GM21390 (cell line): ENCODE data around the gene MAGI2.

Experiments used
- ATAC-seq: cut with Tn5 transposase; IDR thresholded peaks from one replicate; pipeline ENCODE4 v1.9.1; 2021; ENCODE audit not compliant: unreplicated experiment

The MAGI2 gene

DNA sequence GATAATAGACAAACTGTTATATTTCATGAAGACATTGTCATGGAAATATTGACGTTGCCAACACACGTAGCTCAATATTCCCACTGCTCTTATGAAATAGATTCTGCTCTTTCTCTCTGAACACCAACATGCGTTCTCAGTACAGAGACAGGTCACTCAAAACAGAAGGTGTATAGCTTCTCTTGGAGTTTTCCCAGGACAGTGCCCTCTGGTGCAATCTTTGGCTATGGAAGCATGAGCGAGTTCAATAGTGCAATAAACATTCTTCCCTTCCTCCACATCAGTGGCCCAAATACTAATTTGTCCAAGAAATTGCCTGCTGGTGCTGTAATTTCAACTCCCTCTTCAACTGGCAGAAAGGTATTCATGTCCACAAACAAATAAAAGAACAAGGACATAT lies 145.3 kb downstream of the MAGI2 start:
- no peak for ATAC-seq

GRCh38 chr7:79307376-79307775 lies 146.1 kb downstream of the MAGI2 start:
- no peak for ATAC-seq

DNA sequence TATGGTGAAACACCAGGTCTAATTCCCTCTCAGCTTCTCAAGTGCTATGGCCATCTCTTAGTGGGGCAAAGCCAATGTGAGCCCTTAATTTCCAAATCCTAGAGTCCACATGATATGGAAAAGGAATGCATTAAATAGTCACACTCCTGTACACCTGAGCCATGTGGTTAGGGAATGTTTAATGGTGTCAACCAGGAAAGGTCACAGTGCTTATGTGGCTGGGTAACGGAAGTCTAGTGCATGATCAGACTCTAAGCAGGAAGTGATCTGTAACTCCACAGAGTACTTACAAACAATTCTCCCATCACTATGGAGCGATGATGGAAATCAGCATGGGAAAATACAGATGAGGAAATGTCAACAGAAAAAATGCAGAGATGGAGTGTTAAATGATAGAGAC lies 148.8 kb downstream of the MAGI2 start:
- no peak for ATAC-seq

DNA sequence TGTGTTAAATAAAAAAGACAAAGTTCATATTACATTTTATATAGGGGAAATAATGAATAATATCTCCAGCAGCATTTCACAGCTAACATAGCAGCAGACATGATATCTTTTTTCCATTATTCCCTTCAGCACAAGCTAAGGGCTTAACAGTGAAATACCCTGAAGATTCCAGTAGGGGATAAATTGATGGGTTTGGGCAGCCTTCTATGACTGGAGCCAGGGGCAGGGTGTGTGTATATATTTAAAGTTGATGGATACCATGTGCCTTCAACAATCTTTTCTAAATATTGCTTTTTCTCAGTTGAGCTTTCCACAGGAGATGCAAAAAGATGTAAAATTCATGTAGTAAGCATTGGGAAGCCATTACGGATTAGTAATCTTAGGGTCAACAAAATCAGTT lies 151.2 kb downstream of the MAGI2 start:
- ATAC-seq, result no peak

DNA sequence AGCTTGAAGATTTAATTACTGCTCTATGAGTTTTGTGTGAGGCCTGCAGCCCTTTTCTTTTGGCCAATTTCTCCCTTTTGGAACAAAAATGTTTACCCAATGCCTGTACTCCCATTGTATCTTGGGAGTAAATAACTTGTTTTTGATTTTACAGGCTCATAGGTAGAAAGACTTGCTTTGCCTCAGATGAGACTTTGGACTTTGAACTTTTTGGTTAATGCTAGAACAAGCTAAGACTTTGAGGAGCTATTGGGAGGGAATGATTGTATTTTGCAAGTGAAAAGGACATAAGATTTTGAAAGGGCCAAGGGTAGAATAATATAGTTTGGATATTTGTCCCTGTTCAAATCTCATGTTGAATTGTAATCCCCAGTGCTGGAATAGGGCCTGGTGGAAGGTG lies 152.0 kb downstream of the MAGI2 start:
- ATAC-seq, result no peak

GRCh38 chr7:79300573-79300972 lies 152.9 kb downstream of the MAGI2 start:
- ATAC-seq, result no peak

DNA sequence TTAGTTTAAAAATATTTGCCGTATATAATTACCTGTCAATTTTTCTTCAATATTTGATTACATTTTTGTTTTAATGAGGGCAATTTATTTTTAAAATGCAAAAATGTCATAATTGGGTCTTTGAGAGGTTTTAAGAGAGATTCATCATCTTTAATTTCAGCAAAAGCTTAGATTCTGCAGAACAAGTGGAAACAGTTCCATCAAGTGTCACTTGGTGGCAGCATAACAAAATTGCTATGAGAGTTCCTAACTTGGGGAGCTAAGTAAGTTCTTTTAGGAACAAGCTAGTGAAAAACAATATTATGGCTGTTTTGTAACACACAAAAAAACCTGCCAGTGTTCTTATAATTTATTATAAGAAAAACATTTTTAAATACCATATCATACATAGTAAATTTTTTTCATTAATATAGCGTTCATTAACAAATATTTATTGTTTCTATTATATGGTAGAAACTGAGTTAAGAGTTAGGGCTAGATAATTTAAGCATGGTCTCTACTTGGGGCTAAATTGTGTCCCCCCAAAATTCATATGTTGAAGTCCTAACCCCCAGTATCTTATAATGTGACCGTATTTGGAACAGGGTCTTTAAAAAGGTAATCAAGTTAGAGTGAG lies 155.2 kb downstream of the MAGI2 start:
- peak; percentile 74 for ATAC-seq

GRCh38 chr7:79296553-79297320 lies 156.7 kb downstream of the MAGI2 start:
- ATAC-seq, result no peak

DNA sequence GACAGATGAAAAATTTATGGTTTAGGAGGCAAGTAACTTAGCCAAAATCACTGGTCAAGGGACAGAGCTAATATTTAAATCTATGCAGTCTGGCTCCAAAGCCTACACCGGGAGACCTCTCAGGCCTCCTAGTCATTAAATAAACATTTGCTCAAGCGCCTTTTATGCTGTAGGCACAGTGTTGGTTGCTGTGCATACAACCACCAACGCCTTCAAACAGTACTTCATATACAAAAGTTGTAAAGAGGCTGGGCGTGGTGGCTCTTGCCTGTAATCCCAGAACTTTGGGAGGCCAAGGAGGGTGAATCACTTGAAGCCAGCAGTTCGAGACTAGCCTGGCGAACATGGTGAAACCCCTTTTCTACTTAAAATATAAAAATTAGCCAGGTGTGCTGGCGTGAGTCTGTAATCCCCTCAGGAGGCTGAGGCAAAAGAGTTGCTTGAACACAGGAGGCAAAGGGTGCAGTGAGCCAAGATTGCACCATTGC lies 159.8 kb downstream of the MAGI2 start:
- no peak for ATAC-seq

DNA sequence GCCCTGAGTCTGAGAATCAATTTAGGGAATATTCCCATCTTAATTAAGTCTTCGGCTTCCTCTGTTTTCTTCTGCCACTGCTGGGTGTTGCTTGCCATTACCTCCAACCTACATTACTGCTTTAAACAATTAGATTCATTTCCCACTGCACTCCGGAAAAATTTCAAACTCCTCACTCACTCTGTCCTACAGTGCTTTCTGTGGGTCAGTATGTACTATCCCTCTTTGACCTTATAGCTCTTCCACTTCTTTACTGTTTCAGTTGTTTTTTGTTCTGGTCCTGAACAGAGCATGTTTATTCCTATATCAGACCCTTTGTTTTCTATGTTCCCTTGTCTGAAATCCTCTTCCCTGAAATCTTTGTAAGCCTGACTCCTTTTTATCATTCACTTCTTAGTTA lies 160.6 kb downstream of the MAGI2 start:
- ATAC-seq, result no peak

- no peak for ATAC-seq
Measured at GRCh38 chr7:79291498-79291865, 162.0 kb downstream of the MAGI2 start.

GRCh38 chr7:79290841-79291497 lies 162.5 kb downstream of the MAGI2 start:
- ATAC-seq, result no peak

- ATAC-seq, result no peak
Measured at GRCh38 chr7:79290398-79290797, 163.1 kb downstream of the MAGI2 start.

DNA sequence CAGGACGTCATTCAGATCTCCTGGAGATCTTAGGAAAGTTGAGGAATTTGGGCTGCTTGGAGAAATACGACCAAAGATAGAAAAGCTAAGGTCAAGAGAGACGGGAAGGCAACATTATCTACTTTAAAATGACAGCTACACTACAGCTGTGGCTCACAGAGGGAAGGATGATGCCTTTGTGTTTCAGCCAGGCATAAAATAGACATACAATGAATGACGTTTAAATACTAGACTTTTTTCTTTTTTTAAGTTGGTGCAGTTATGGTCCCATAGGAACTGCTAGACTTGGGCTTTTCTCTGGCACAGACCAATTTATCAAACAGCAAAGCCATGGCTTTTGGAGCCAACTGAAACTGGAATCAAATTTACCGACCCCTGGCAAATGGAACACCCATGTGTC lies 164.8 kb downstream of the MAGI2 start:
- ATAC-seq, result no peak

- ATAC-seq, result no peak
Measured at GRCh38 chr7:79287981-79288380, 165.5 kb downstream of the MAGI2 start.

- ATAC-seq, result no peak
Measured at GRCh38 chr7:79286181-79286580, 167.3 kb downstream of the MAGI2 start.

DNA sequence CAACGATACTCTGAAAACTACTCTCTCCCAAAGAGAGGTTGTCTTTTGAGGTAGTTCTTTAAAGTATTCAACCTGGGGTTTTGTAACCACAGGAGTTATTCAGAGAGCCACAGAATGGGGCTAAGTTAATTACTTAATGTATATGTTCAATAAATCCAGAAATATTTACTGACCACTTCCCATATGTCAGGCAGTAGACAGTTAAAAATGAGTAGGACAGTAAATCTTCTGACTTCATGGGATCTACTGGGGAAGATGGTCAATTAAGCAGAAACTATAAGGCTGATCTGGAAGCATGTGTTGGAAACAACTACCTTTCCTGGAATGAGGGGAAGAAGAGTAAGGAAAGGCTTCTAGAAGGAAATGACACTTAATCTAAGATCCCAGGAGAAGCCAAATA lies 167.7 kb downstream of the MAGI2 start:
- ATAC-seq, result no peak

GRCh38 chr7:79284211-79284610 lies 169.3 kb downstream of the MAGI2 start:
- no peak for ATAC-seq

GRCh38 chr7:79282882-79283602 lies 170.4 kb downstream of the MAGI2 start:
- ATAC-seq, result no peak

- ATAC-seq, result no peak
Measured at GRCh38 chr7:79282070-79282694, 171.3 kb downstream of the MAGI2 start.

DNA sequence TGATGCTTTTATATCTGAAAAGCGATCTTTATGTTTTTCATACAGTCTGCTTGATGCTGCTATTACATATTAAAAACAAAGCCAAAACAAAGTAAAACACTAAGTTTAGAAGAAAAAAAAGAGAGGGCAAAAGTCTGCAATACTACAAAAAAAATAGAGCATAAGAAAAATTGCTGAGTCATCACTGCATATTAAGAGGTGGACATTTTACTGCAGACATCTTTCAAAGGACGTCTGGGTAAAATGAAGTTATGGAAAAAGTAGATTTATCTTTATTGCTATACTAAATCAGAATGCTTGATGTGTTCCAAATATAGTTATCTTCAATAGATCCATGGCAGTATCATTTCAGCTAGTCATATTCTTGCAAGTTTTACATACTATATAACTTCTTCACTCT lies 172.0 kb downstream of the MAGI2 start:
- ATAC-seq, result no peak
